GM19193 (cell line): ENCODE measurements around the gene IMMT.

Experiments used
- POLR2A ChIP-seq: IDR thresholded peaks from 4 replicates; pipeline ENCODE4 v1.6.1; 2011; ENCODE audit not compliant: insufficient read depth, insufficient read length; ENCODE audit errors: extremely low read depth

The IMMT gene

GRCh38 chr2:86229221-86229620 lies 34.0 kb upstream of the IMMT start:
- TF ChIP-seq POLR2A = no peak

GRCh38 chr2:86227685-86228084 lies 32.4 kb upstream of the IMMT start:
- no peak for TF ChIP-seq POLR2A

- no peak for TF ChIP-seq POLR2A
These were observed 31.6 kb upstream of the IMMT start for GRCh38 chr2:86226636-86227520.

GRCh38 chr2:86226070-86226469 lies 30.8 kb upstream of the IMMT start:
- no peak for TF ChIP-seq POLR2A

- TF ChIP-seq POLR2A = peak; percentile 65
These were observed 30.3 kb upstream of the IMMT start for GRCh38 chr2:86225581-86225980.

- TF ChIP-seq POLR2A = no peak
These were observed 29.5 kb upstream of the IMMT start for GRCh38 chr2:86224645-86225355.

GRCh38 chr2:86223927-86224560 lies 28.8 kb upstream of the IMMT start:
- no peak for TF ChIP-seq POLR2A

GRCh38 chr2:86223140-86223926 lies 28.1 kb upstream of the IMMT start:
- TF ChIP-seq POLR2A = no peak

GRCh38 chr2:86221066-86221684 lies 25.9 kb upstream of the IMMT start:
- no peak for TF ChIP-seq POLR2A

- no peak for TF ChIP-seq POLR2A
These were observed 24.6 kb upstream of the IMMT start for GRCh38 chr2:86219896-86220295.

GRCh38 chr2:86218124-86218523 lies 22.9 kb upstream of the IMMT start:
- TF ChIP-seq POLR2A = no peak

- TF ChIP-seq POLR2A = no peak
These were observed 21.6 kb upstream of the IMMT start for GRCh38 chr2:86216575-86217555.

- no peak for TF ChIP-seq POLR2A
These were observed 19.2 kb upstream of the IMMT start for GRCh38 chr2:86214503-86214832.
